ENCODE data around the gene PCDHA1.

PCDHA1 gene

DNA sequence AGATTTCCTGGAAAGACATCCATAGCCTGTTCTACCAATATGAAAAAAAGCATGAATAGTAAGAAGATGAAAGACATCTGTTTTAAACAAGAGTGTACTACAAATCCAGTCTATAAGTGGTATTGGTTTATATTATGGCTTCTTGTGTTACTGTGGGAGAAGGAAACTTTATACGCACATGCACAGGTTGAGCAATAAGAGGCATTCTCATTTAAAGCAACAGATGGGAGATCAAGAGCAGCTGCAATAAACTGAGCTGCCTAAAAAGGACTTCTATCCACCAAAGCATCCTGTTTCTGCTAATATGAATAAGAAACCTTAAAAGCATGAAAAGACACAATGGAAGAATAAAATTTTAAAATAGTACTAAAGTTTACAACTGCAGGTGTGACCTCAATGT is 256.6 kb downstream of the PCDHA1 start:
- no peak for DNase-seq (ENCODE audit: low spot score)

DNA sequence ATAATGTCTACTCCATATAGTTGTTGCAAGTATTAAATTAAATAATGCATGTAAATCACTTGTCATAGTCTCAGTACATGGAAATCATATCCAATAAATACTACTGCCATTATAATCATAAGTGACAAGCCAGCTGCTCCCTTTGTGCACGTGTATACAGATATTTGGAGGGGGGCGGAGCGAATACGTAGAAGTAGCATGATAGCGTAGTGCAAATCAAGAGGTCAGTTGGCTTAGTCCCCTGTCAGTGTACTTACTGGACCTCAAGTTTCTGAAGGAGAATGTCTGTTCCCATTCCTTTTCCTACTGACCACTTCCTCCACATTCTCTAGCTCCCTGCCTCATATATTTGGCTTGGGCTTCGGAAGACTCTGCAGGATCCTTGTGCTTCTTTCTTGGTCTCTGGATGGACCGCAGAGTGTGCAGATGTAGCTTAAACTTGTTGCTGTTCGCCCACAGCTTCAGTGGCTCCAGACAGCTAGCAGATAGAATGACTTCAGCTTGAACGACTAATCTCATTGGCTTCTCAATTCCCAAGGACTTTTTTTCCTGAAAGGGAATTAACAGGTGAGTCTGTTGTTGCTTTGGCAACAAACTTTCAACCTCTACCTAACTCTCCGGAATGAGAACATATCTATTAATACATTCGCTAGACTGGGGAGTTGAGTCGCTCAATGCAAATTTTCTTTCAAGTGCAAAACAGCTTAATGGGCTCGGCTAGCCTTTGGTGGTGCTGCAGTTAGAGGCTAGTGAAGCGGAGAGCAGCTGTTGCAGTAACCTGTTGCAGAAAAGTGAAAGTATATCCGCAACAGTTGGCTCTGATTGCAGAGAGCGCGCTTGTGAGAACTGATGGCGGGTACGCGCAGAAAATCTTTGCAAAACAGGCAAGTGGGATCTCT is 264.9 kb downstream of the PCDHA1 start, which contains the start of gene PCDHB1:
Gene PCDHB1 (plus strand): TSS at position 753 of the 899 bp plus-strand sequence. CDS start 97 bp downstream, at position 850.
- peak; percentile 36 for DNase-seq (ENCODE audit: low spot score)

GRCh38 chr5:141051521-141051866 is 265.6 kb downstream of the PCDHA1 start:
- DNase-seq (ENCODE audit: low spot score): no peak

Data from kidney tubule cell (primary cell).